Measurements from ENCODE around the gene TAS2R39. TPM values are rescaled to one million over a fixed set of nuclear protein-coding genes. Genes with fewer than 3 reads are reported as not detected.

Gene TAS2R39
- total RNA-seq, 2 experiments from 2014 or later, result not detected

DNA sequence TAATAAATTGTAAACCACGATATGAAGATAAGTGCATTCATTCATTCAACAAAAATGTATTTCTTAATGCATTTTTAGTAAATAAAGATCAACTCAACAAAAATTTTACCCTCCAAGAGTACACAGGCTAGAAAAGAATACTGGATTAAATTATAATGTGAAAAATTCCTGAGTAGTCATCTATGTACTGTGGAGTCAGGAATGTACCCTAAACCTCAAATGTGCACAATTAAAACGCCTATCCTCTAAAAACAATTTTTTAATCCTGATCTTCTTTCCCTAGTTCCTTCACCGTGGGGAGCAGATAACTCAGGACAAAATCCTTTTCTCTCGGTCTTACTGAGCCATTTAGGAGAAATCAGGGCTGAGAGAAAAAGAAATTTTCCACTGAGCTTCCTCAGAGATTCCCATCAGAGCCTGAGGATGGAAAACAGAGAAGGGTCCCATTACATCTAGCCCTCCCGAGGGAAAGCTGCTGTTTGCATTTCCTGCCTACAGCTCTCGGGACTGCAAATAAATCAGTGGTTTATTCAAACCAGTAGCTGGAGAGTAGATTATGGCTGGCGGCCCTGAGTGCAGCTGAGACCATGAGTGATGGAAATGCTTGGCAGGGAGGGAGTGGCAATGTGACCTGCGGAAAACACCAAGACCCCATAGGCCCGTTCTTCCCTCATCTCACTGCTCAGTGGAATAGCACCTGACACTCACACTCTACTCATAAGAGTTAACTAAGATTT, 46.0 kb downstream of the TAS2R39 start:
- H3K27ac Mint-ChIP-seq, result no peak overlapping the region
- H3K9me3 Mint-ChIP-seq, result no peaks in the 10 kb centered on the region
- H3K4me3 Mint-ChIP-seq, result no peak overlapping the region

DNA sequence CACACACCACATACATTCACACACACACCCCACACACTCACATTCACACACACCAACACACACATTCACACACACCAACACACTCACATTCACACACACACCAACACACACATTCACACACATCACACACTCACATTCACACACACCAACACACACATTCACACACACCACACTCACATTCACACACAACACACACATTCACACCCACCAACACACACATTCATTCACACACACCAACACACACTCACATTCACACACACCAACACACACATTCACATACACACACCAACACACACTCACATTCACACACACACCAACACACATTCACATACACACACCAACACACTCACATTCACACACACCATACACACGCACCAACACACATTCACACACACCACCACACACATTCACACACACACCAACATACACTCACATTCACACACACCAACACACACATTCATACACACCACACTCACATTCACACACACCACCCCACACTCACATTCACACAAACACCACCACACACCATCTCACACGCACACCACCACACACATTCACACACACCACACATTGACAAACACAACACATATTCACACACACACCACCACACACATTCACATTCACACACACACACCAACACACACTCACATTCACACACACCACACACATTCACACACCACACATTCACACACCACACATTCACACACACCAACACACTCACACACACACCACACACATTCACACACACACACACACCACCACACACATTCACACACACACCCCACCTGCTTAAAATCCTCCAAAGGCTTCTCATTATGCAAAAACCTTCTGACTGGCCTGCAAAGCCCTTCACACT, 47.6 kb downstream of the TAS2R39 start:
- H3K4me3 Mint-ChIP-seq, result no peak overlapping the region
- peaks cover 8% of the 10 kb centered on the region for H3K27me3 Mint-ChIP-seq
- no peaks in the 10 kb centered on the region for H3K4me1 Mint-ChIP-seq
- no peaks in the 10 kb centered on the region for H3K36me3 Mint-ChIP-seq
- no peak for DNase-seq
- H3K9me3 Mint-ChIP-seq, result no peaks in the 10 kb centered on the region
- no peak overlapping the region for H3K27ac Mint-ChIP-seq

More for the DNA sequence above, 46.0 kb downstream of the TAS2R39 start:
- DNase-seq, result no peak
- Mint-ChIP-seq H3K36me3 (no peaks in the 10 kb centered on the region), H3K4me1 (no peaks in the 10 kb centered on the region), H3K27me3 (no peaks in the 10 kb centered on the region)

Other genes with a start within 250 kb of the TAS2R39 start
- gene TRPV5, start 249.7 kb upstream of the TAS2R39 start, total RNA-seq, result not detected
- not detected for gene LLCFC1, start 243.9 kb upstream of the TAS2R39 start, total RNA-seq
- gene KEL, start 221.1 kb upstream of the TAS2R39 start, total RNA-seq, result under 1 TPM in 1 of 2 experiments, not detected in 1; 0.16 TPM
- gene OR9A2, start 156.3 kb upstream of the TAS2R39 start, total RNA-seq, result not detected
- not detected for gene OR6V1, start 131.1 kb upstream of the TAS2R39 start, total RNA-seq
- not detected for gene PIP, start 51.3 kb upstream of the TAS2R39 start, total RNA-seq
- not detected for gene TAS2R40, start 38.6 kb downstream of the TAS2R39 start, total RNA-seq
- gene GSTK1, start 80.0 kb downstream of the TAS2R39 start, total RNA-seq, result 100 to 1,000 TPM; 136 to 137 TPM
- 1 to 10 TPM; 2.3 to 2.7 TPM for gene TMEM139, start 101.5 kb downstream of the TAS2R39 start, total RNA-seq
- gene CASP2, start 104.9 kb downstream of the TAS2R39 start, total RNA-seq, result 10 to 100 TPM; 71.8 to 79.7 TPM
- under 1 TPM in 1 of 2 experiments, not detected in 1; 0.06 TPM for gene CLCN1, start 132.7 kb downstream of the TAS2R39 start, total RNA-seq
- gene FAM131B, start 179.3 kb downstream of the TAS2R39 start, total RNA-seq, result 1 to 10 TPM; 1.7 to 2.0 TPM
- gene ZYX, start 197.9 kb downstream of the TAS2R39 start, total RNA-seq, result 100 to 1,000 TPM; 116 to 118 TPM
- 1 to 10 TPM; 2.3 to 3.4 TPM for gene EPHA1, start 225.4 kb downstream of the TAS2R39 start, total RNA-seq